Esophagus muscularis mucosa (tissue), 4 donors: Measurements from ENCODE around the gene EPAS1. TPM values are rescaled to one million over a fixed set of nuclear protein-coding genes. Genes with fewer than 3 reads are reported as not detected.

Experiments
- DNase-seq: peaks from one replicate; pipeline ENCODE4 v3.0.0-alpha.2; 2017; ENCODE audit errors: extremely low spot score
- H3K27ac ChIP-seq, 4 donors: fragments of 200-600 bp; sonication (generic); replicated peaks in 1 of 4; 1 replicate in 3 of 4; 2 replicates in 1 of 4; pipeline ENCODE4 v1.5.1; 2016 to 2019; ENCODE audit warnings: mild to moderate bottlenecking in 1 of 4
- H3K27me3 ChIP-seq, 4 donors: fragments of 200-600 bp; sonication (generic); one replicate each; pipeline versions ENCODE4 v1.5.1 to v1.6.0; 2016 to 2019
- H3K36me3 ChIP-seq, 4 donors: fragments of 200-600 bp; sonication (generic); one replicate each; pipeline ENCODE4 v1.5.1; 2016 to 2019
- H3K4me1 ChIP-seq, 4 donors: fragments of 200-600 bp; sonication (generic); one replicate each; pipeline ENCODE4 v1.5.1; 2016 to 2019
- H3K4me3 ChIP-seq, 4 donors: fragments of 200-600 bp; sonication (generic); 1 replicate in 2 of 4; 2 replicates in 2 of 4; pipeline ENCODE4 v1.5.1; 2016 to 2019; ENCODE audit warnings: mild to moderate bottlenecking in 4 of 4, moderate library complexity in 1 of 4
- H3K9me3 ChIP-seq, 4 donors: fragments of 200-600 bp; sonication (generic); 1 replicate in 3 of 4; 2 replicates in 1 of 4; pipeline ENCODE4 v1.5.1; 2016 to 2019
- EP300 ChIP-seq: sonication (generic); formaldehyde crosslinking; IDR thresholded peaks from one replicate; pipeline ENCODE4 v1.6.1; 2017; ENCODE audit warnings: antibody characterized with exemption
- POLR2A ChIP-seq: fragments of 450-650 bp; IDR thresholded peaks from one replicate; pipeline ENCODE4 v1.6.1; 2017; ENCODE audit warnings: antibody characterized with exemption, moderate library complexity, mild to moderate bottlenecking, low read depth
- POLR2AphosphoS5 ChIP-seq, 2 donors: sonication (generic); formaldehyde crosslinking; IDR thresholded peaks; one replicate each; pipeline ENCODE4 v1.6.1; 2017; ENCODE audit warnings: antibody characterized with exemption in 2 of 2
- WGBS: methylation state at CpG from one replicate; pipeline ENCODE4 v1.1.5; 2018; 5-methylcytosine and 5-hydroxymethylcytosine counted together
- intact Hi-C: fragments of 100-400 bp; cut with DNase I; formaldehyde crosslinking; loops from one replicate; pipeline ENCODE4 v1.15.1; 2023
- total RNA-seq, 4 donors: library from RNA; depleted of rRNA; stranded (reverse); fragments of >200 nt; gene quantifications; one replicate each; pipeline versions ENCODE4 v1.1.0 to v1.2.1, GENCODE V29; 2016
- TF ChIP-seq, protein P1 (sequence below), 3 experiments: fragments of 200-600 bp in 2 of 3; fragments of 450-650 bp in 1 of 3; sonication (generic) in 2 of 3; IDR thresholded peaks; one replicate each; pipeline ENCODE4 v1.5.1; 2017 to 2019; ENCODE audit warnings: antibody characterized with exemption in 3 of 3, mild to moderate bottlenecking in 2 of 3, moderate library complexity in 1 of 3

The EPAS1 gene
- total RNA-seq, 4 donors from 2014 or later = 113 to 225 (median 183) TPM

- Histone ChIP-seq H3K9me3 (no peaks in the 10 kb centered on the region), H3K4me1 (peaks cover 26 to 45% (median 30%) of the 10 kb centered on the region in 4 donors), H3K27ac (no peak overlapping the region), H3K4me3 (no peak overlapping the region), H3K36me3 (no peaks in the 10 kb centered on the region), H3K27me3 (no peaks in the 10 kb centered on the region)
- TF ChIP-seq POLR2A (no peak), POLR2AphosphoS5 (IDR thresholded peaks at IDR 0.05) (no peak), EP300 (no peak)
- TF ChIP-seq, protein P1, sequence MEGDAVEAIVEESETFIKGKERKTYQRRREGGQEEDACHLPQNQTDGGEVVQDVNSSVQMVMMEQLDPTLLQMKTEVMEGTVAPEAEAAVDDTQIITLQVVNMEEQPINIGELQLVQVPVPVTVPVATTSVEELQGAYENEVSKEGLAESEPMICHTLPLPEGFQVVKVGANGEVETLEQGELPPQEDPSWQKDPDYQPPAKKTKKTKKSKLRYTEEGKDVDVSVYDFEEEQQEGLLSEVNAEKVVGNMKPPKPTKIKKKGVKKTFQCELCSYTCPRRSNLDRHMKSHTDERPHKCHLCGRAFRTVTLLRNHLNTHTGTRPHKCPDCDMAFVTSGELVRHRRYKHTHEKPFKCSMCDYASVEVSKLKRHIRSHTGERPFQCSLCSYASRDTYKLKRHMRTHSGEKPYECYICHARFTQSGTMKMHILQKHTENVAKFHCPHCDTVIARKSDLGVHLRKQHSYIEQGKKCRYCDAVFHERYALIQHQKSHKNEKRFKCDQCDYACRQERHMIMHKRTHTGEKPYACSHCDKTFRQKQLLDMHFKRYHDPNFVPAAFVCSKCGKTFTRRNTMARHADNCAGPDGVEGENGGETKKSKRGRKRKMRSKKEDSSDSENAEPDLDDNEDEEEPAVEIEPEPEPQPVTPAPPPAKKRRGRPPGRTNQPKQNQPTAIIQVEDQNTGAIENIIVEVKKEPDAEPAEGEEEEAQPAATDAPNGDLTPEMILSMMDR (IDR thresholded peaks at IDR 0.05) = no peak
- intact Hi-C loops = no loop called here
- 76% methylated on average over 5 of the region's 5 CpGs for WGBS
- no peak for DNase-seq
Observed at GRCh38 chr2:46256563-46257142, 40.6 kb upstream of the EPAS1 start.

- Histone ChIP-seq H3K4me3 (no peak overlapping the region), H3K27me3 (no peaks in the 10 kb centered on the region), H3K9me3 (no peaks in the 10 kb centered on the region), H3K36me3 (no peaks in the 10 kb centered on the region), H3K27ac (peak overlapping the region in 2 of 4 donors; percentile 7 to 28), H3K4me1 (peaks cover 26 to 44% (median 27%) of the 10 kb centered on the region in 4 donors)
- 82% methylated on average over 4 of the region's 4 CpGs for WGBS
- TF ChIP-seq POLR2A = no peak
- TF ChIP-seq EP300 = no peak
- TF ChIP-seq, protein P1 (IDR thresholded peaks at IDR 0.05) = no peak
- peak in 1 of 2 donors; percentile 14 for TF ChIP-seq POLR2AphosphoS5 (IDR thresholded peaks at IDR 0.05)
- intact Hi-C loops = no loop called here
- DNase-seq = no peak
Observed at GRCh38 chr2:46257476-46257875, 39.7 kb upstream of the EPAS1 start.

DNA sequence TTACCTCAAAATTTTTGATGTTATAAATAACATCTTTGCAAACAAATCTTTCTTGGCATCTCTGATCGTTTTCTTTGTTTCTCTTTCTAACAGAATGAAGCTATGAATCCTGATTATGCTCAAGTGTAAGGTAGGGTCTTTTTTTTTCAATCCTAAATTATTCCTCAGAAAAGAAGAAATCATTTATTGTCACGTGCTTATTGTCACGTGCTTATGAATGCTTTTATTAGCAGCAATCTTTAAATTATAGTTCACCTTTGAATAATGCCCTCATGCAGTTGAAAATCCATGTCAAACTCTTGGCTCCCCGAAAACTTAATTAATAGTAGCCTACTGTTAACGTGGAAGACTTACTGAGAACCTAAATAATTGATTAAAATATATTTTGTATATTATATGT lies 39.2 kb upstream of the EPAS1 start:
- H3K36me3 ChIP-seq = no peaks in the 10 kb centered on the region
- 83% methylated on average over 5 of the region's 5 CpGs for WGBS
- no peak overlapping the region for H3K4me3 ChIP-seq
- no peaks in the 10 kb centered on the region for H3K27me3 ChIP-seq
- no peak for DNase-seq
- H3K9me3 ChIP-seq = no peaks in the 10 kb centered on the region
- H3K27ac ChIP-seq = no peak overlapping the region
- H3K4me1 ChIP-seq = peaks cover 22 to 39% (median 23%) of the 10 kb centered on the region in 4 donors
- TF ChIP-seq EP300 (no peak), POLR2A (no peak)
- TF ChIP-seq, protein P1 (IDR thresholded peaks at IDR 0.05) = no peak
- intact Hi-C loops = no loop called here

GRCh38 chr2:46258937-46259776 lies 38.0 kb upstream of the EPAS1 start:
- H3K4me3 ChIP-seq = no peak overlapping the region
- H3K4me1 ChIP-seq = peaks cover 16 to 31% (median 17%) of the 10 kb centered on the region in 4 donors
- peak overlapping the region in 1 of 4 donors; percentile 14 for H3K27ac ChIP-seq
- no peaks in the 10 kb centered on the region for H3K9me3 ChIP-seq
- intact Hi-C loops = no loop called here
- TF ChIP-seq, protein P1 (IDR thresholded peaks at IDR 0.05) = no peak
- no peak for TF ChIP-seq EP300
- TF ChIP-seq POLR2A = no peak
- no peak for TF ChIP-seq POLR2AphosphoS5 (IDR thresholded peaks at IDR 0.05)
- no peaks in the 10 kb centered on the region for H3K36me3 ChIP-seq
- no peaks in the 10 kb centered on the region for H3K27me3 ChIP-seq
- whole genome bisulfite sequencing = 91% methylated on average over 5 of the region's 5 CpGs
- DNase-seq = peak; percentile 47
